IMR-90 (cell line): Measurements from ENCODE around the gene TMEM214. TPM values are rescaled to one million over a fixed set of nuclear protein-coding genes. Genes with fewer than 3 reads are reported as not detected.

Experiments
- ATAC-seq: fragments of 200-7000 bp; cut with Tn5 transposase; 2 replicates; pipeline ENCODE4 v1.9.1; 2020; ENCODE audit warnings: low read depth, mild to moderate bottlenecking, moderate library complexity
- BruUV-seq: library from RNA; stranded (reverse); fragments of 400-500 nt; replicated peaks from 2 replicates; lab custom pipeline; 2021; lab: Mats Ljungman, UMichigan
- CTCF ChIA-PET: fragments of 300-600 bp; formaldehyde crosslinking; extraction: SDS; loops from one replicate; lab custom pipeline; 2021; ENCODE audit warnings: antibody characterized with exemption; lab: Yijun Ruan, JAX
- POLR2A ChIA-PET: fragments of 300-600 bp; sonication (Branson Sonifier 250); formaldehyde crosslinking; loops from one replicate; lab custom pipeline; 2022; ENCODE audit warnings: antibody characterized with exemption; ENCODE audit not compliant: unreplicated experiment; lab: Charles Lee
- DNase-seq: peaks from one replicate; pipeline ENCODE4 v3.0.0; 2013
- H2AFZ ChIP-seq: replicated peaks from 2 replicates; pipeline ENCODE3; 2013; ENCODE audit warnings: low read length, mild to moderate bottlenecking; ENCODE audit not compliant: poor library complexity
- H2AK5ac ChIP-seq: 2 replicates; pipeline ENCODE4 v1.6.1; 2013; ENCODE audit warnings: low read depth, low read length, inconsistent platforms
- H2AK9ac ChIP-seq: replicated peaks from 2 replicates; pipeline ENCODE3; 2013; ENCODE audit warnings: mild to moderate bottlenecking, low read depth, low read length, moderate library complexity; ENCODE audit not compliant: poor library complexity
- H2BK120ac ChIP-seq: 2 replicates; pipeline ENCODE4 v1.6.1; 2013; ENCODE audit warnings: low read depth, low read length, inconsistent platforms
- H2BK15ac ChIP-seq: 3 replicates; pipeline ENCODE4 v1.6.1; 2013; ENCODE audit warnings: low read depth, low read length, inconsistent platforms
- H2BK20ac ChIP-seq: 2 replicates; pipeline ENCODE4 v1.6.1; 2013; ENCODE audit warnings: low read depth, mild to moderate bottlenecking, inconsistent platforms, low read length, moderate library complexity
- H2BK5ac ChIP-seq: 2 replicates; pipeline ENCODE4 v1.6.1; 2013; ENCODE audit warnings: mild to moderate bottlenecking, low read depth, low read length, inconsistent platforms; ENCODE audit not compliant: poor library complexity, severe bottlenecking
- H3K14ac ChIP-seq: replicated peaks from 2 replicates; pipeline ENCODE4 v1.6.1; 2013; ENCODE audit warnings: low read depth, low read length, inconsistent platforms
- H3K18ac ChIP-seq: 2 replicates; pipeline ENCODE4 v1.6.1; 2013; ENCODE audit warnings: low read depth, low read length, control low read depth
- H3K23ac ChIP-seq: 2 replicates; pipeline ENCODE4 v1.6.1; 2013; ENCODE audit warnings: low read depth, low read length, inconsistent platforms
- H3K27ac ChIP-seq: 2 replicates; pipeline ENCODE4 v1.5.1; 2013; ENCODE audit warnings: mild to moderate bottlenecking, control low read depth, low read length; ENCODE audit not compliant: insufficient read depth
- H3K27me3 ChIP-seq: 2 replicates; pipeline ENCODE4 v1.6.1; 2013; ENCODE audit warnings: low read length; ENCODE audit not compliant: control insufficient read depth, insufficient read depth
- H3K36me3 ChIP-seq: 2 replicates; pipeline ENCODE4 v1.6.1; 2013; ENCODE audit warnings: low read length, mixed read lengths; ENCODE audit not compliant: control insufficient read depth, insufficient read depth
- H3K4ac ChIP-seq: 2 replicates; pipeline ENCODE4 v1.6.1; 2013; ENCODE audit warnings: low read depth, low read length, inconsistent platforms
- H3K4me1 ChIP-seq: 2 replicates; pipeline ENCODE4 v1.6.1; 2013; ENCODE audit warnings: low read length, mixed read lengths; ENCODE audit not compliant: control insufficient read depth, insufficient read depth
- H3K4me2 ChIP-seq: 2 replicates; pipeline ENCODE4 v1.6.1; 2013; ENCODE audit warnings: low read depth, mild to moderate bottlenecking, control low read depth, low read length, moderate library complexity
- H3K4me3 ChIP-seq: 2 replicates; pipeline ENCODE4 v1.5.1; 2013; ENCODE audit warnings: low read depth, mild to moderate bottlenecking, control low read depth, low read length, moderate library complexity; ENCODE audit not compliant: insufficient read depth
- H3K56ac ChIP-seq: 2 replicates; pipeline ENCODE4 v1.6.1; 2013; ENCODE audit warnings: low read length, inconsistent platforms; ENCODE audit not compliant: insufficient read depth; ENCODE audit errors: extremely low read depth
- H3K79me1 ChIP-seq, 2 experiments: 2 replicates each; pipeline ENCODE4 v1.6.1; 2013; ENCODE audit warnings: low read length in 2 of 2, inconsistent platforms in 1 of 2, low read depth in 1 of 2
- H3K9ac ChIP-seq: 2 replicates; pipeline ENCODE4 v1.6.1; 2013; ENCODE audit warnings: low read depth, low read length, control low read depth
- H3K9me1 ChIP-seq: 2 replicates; pipeline ENCODE4 v1.6.1; 2013; ENCODE audit warnings: low read length, inconsistent platforms; ENCODE audit not compliant: insufficient read depth
- H3K9me3 ChIP-seq: 2 replicates; pipeline ENCODE4 v1.6.1; 2013; ENCODE audit warnings: low read length; ENCODE audit not compliant: control insufficient read depth, insufficient read depth
- H4K20me1 ChIP-seq: 2 replicates; pipeline ENCODE4 v1.6.1; 2013; ENCODE audit warnings: low read length, inconsistent platforms; ENCODE audit not compliant: insufficient read depth
- H4K5ac ChIP-seq: 2 replicates; pipeline ENCODE4 v1.6.1; 2013; ENCODE audit warnings: mild to moderate bottlenecking, low read depth, low read length, control low read depth
- H4K8ac ChIP-seq, 2 experiments: 2 replicates each; pipeline ENCODE4 v1.6.1; 2013; ENCODE audit warnings: low read depth in 2 of 2, low read length in 2 of 2, control low read depth in 1 of 2, inconsistent platforms in 1 of 2
- H4K91ac ChIP-seq: 2 replicates; pipeline ENCODE4 v1.6.1; 2013; ENCODE audit warnings: low read depth, low read length, inconsistent platforms; ENCODE audit not compliant: insufficient read depth
- CHD1 ChIP-seq: IDR thresholded peaks from 2 replicates; pipeline ENCODE4 v1.6.1; 2012; ENCODE audit warnings: low read depth, low read length, improper control_type of control experiment
- FOS ChIP-seq: fragments of 150-350 bp; IDR thresholded peaks from 2 replicates; pipeline ENCODE4 v1.6.1; 2016; ENCODE audit warnings: low read depth, low read length
- MAZ ChIP-seq: IDR thresholded peaks from 2 replicates; pipeline ENCODE4 v1.6.1; 2012; ENCODE audit warnings: low read depth, mild to moderate bottlenecking, low read length, improper control_type of control experiment, moderate library complexity, borderline replicate concordance
- MXI1 ChIP-seq: IDR thresholded peaks from 2 replicates; pipeline ENCODE4 v1.6.1; 2012; ENCODE audit warnings: low read depth, mild to moderate bottlenecking, low read length, moderate library complexity, borderline replicate concordance
- POLR2A ChIP-seq: IDR thresholded peaks from 2 replicates; pipeline ENCODE4 v1.6.1; 2012; ENCODE audit warnings: mild to moderate bottlenecking, low read depth, low read length
- RCOR1 ChIP-seq: IDR thresholded peaks from 2 replicates; pipeline ENCODE4 v1.6.1; 2012; ENCODE audit warnings: mild to moderate bottlenecking, low read length, improper control_type of control experiment; ENCODE audit not compliant: insufficient replicate concordance
- SMC3 ChIP-seq: fragments of 150-350 bp; IDR thresholded peaks from 2 replicates; pipeline ENCODE4 v1.6.1; 2016; ENCODE audit warnings: low read depth, mild to moderate bottlenecking, antibody characterized with exemption, low read length, moderate library complexity
- WGBS, 2 experiments: methylation state at CpG; one replicate each; pipeline versions ENCODE4 v1.1.5 to v1.1.7; 2013; ENCODE audit warnings: missing lambda C conversion rate in 2 of 2; ENCODE audit not compliant: insufficient read length in 1 of 2; ENCODE audit errors: extremely low coverage in 2 of 2; 5-methylcytosine and 5-hydroxymethylcytosine counted together
- dilution Hi-C: fragments of 300-500 bp; cut with HindIII; formaldehyde crosslinking; loops from one replicate; pipeline ENCODE4 v1.14.3; 2018; ENCODE audit warnings: low sequenced_read_pairs; ENCODE audit not compliant: unreplicated experiment
- in situ Hi-C: fragments of 300-500 bp; cut with MboI; formaldehyde crosslinking; loops from 3 replicates; pipeline ENCODE4 v1.14.3; 2019; ENCODE audit warnings: low sequenced_read_pairs, inconsistent platforms, mixed read lengths
- intact Hi-C: fragments of 100-400 bp; cut with micrococcal nuclease; formaldehyde crosslinking; loops from 2 replicates; pipeline ENCODE4 v1.10.0; 2022
- polyA plus RNA-seq, 3 experiments: library from polyadenylated mRNA; depleted of rRNA; stranded (reverse); fragments of >200 nt; gene quantifications; 2 replicates each; pipeline ENCODE4 v1.2.3, GENCODE V29; 2012; ENCODE audit warnings: low replicate concordance in 1 of 3
- total RNA-seq: library from RNA; depleted of rRNA; stranded (reverse); fragments of >200 nt; gene quantifications from 2 replicates; pipeline ENCODE4 v1.2.3, GENCODE V29; 2012
- TF ChIP-seq, protein P1 (sequence below): conservative IDR thresholded peaks from 2 replicates; pipeline ENCODE4 v1.5.1; 2012; ENCODE audit warnings: mild to moderate bottlenecking, low read depth, low read length, improper control_type of control experiment
- TF ChIP-seq, protein P2 (sequence below): fragments of 150-350 bp; IDR thresholded peaks from 2 replicates; pipeline ENCODE4 v1.6.1; 2017; ENCODE audit warnings: mild to moderate bottlenecking, antibody characterized with exemption, low read length, low read depth

The TMEM214 gene
- total and polyA plus RNA-seq, 2 of the 4 experiments (the other 2 are of a cell fraction) = 32.1 to 121 TPM

DNA sequence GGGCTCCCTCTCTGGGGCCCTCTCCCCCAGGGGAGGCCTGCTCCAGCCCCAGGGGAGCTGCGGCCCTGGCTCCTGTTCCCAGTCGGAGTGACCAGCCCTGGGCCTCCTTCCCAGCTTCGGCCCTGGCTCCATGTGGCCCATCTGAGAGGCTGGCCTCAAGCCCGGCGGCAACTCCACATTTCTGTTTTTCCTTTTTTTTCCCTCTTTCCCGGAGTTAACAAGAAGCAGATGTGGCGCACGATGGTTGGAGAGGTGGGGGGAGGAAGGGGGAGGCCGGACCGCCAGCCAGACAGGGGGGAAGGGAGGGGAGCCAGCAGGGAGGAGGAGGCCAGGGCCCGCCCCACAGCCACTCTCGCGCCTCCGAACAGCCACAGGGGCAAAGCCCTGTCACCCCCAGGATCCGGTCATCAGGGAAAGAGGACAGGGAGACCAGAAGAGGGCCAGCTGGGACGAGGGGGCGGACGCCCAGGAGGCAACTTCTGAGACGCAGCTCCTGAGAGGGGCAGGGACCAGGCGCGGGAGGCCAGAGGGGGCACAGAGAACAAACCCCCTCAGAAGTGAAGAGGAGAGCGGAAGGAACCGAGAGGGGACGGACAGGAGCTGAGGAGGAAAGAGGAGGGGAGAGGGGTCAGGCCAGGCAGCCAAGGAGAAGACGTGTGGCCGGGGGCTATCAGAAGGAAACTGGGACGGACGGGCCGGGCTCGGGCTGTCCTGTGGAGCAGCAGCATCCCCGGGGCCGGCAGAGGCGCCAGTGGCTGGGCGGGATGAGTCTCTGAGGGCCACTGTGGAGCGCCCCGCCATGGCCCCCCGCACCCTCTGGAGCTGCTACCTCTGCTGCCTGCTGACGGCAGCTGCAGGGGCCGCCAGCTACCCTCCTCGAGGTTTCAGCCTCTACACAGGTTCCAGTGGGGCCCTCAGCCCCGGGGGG is 45.8 kb downstream of the TMEM214 start, which contains the start of gene EMILIN1:
TSS of gene EMILIN1 (plus strand) at position 349 of the 928 bp plus-strand sequence. CDS start at position 800, 451 bp downstream.
- POLR2A ChIA-PET = interaction anchor here (0.6 kb wide), 1 partner anchor 45 kb away, joined by 11 read pairs; no protein-coding TSS in a partner anchor
- peak; percentile 80 for ATAC-seq
- H3K79me1 ChIP-seq = peaks cover 3 to 42% of the 10 kb centered on the region in 2 experiments; a peak in 3 of 4 replicates
- H2AK5ac ChIP-seq = peak within 1 kb of the TSS; percentile 100
- peak within 1 kb of the TSS; percentile 97 for H2BK120ac ChIP-seq
- peaks cover 15% of the 10 kb centered on the region; the same call in 1 of the 2 replicates for H3K9me1 ChIP-seq
- H4K8ac ChIP-seq = peak within 1 kb of the TSS; percentile 85 to 98
- DNase-seq = peak; percentile 96
- peak within 1 kb of the TSS; percentile 98 for H3K27ac ChIP-seq
- H3K4ac ChIP-seq = peak within 1 kb of the TSS; percentile 100
- H4K20me1 ChIP-seq = peaks cover 14% of the 10 kb centered on the region
- BruUV-seq = TSS peak; percentile 67
- in situ Hi-C loops (no loop called here), intact Hi-C loops (no loop called here), dilution Hi-C loops (no loop called here)
- no peaks in the 10 kb centered on the region for H3K9me3 ChIP-seq
- H4K91ac ChIP-seq = peak within 1 kb of the TSS; percentile 96
- CTCF ChIA-PET = no interaction called here
- peaks cover 30% of the 10 kb centered on the region for H3K4me1 ChIP-seq
- peak within 1 kb of the TSS; percentile 99 for H3K23ac ChIP-seq
- H2BK5ac ChIP-seq = peak within 1 kb of the TSS; percentile 98
- peaks cover 23% of the 10 kb centered on the region; the same call in 1 of the 2 replicates for H3K36me3 ChIP-seq
- H3K18ac ChIP-seq = peak within 1 kb of the TSS; percentile 93
- TF ChIP-seq MAZ (peak; percentile 96), RCOR1 (no peak), FOS (no peak), POLR2A (peak; percentile 47; the same call in 1 of the 2 replicates), SMC3 (no peak; the same call in 1 of the 2 replicates), MXI1 (peak; percentile 70; the same call in 1 of the 2 replicates), CHD1 (no peak)
- TF ChIP-seq, protein P1, sequence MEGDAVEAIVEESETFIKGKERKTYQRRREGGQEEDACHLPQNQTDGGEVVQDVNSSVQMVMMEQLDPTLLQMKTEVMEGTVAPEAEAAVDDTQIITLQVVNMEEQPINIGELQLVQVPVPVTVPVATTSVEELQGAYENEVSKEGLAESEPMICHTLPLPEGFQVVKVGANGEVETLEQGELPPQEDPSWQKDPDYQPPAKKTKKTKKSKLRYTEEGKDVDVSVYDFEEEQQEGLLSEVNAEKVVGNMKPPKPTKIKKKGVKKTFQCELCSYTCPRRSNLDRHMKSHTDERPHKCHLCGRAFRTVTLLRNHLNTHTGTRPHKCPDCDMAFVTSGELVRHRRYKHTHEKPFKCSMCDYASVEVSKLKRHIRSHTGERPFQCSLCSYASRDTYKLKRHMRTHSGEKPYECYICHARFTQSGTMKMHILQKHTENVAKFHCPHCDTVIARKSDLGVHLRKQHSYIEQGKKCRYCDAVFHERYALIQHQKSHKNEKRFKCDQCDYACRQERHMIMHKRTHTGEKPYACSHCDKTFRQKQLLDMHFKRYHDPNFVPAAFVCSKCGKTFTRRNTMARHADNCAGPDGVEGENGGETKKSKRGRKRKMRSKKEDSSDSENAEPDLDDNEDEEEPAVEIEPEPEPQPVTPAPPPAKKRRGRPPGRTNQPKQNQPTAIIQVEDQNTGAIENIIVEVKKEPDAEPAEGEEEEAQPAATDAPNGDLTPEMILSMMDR = no peak
- TF ChIP-seq, protein P2, sequence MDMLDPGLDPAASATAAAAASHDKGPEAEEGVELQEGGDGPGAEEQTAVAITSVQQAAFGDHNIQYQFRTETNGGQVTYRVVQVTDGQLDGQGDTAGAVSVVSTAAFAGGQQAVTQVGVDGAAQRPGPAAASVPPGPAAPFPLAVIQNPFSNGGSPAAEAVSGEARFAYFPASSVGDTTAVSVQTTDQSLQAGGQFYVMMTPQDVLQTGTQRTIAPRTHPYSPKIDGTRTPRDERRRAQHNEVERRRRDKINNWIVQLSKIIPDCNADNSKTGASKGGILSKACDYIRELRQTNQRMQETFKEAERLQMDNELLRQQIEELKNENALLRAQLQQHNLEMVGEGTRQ = peak; percentile 48
- H2AFZ ChIP-seq = peak within 1 kb of the TSS; percentile 90
- peak within 1 kb of the TSS; percentile 100 for H3K14ac ChIP-seq
- peak within 1 kb of the TSS; percentile 96 for H4K5ac ChIP-seq
- peak within 1 kb of the TSS; percentile 98 for H2BK15ac ChIP-seq
- peak within 1 kb of the TSS; percentile 82 for H3K4me3 ChIP-seq
- peak within 1 kb of the TSS; percentile 98 for H3K4me2 ChIP-seq
- peak within 1 kb of the TSS; percentile 97 for H3K9ac ChIP-seq
- no peaks in the 10 kb centered on the region for H3K27me3 ChIP-seq
- peak within 1 kb of the TSS; percentile 95 for H3K56ac ChIP-seq
- H2BK20ac ChIP-seq = peak within 1 kb of the TSS; percentile 96
- peak within 1 kb of the TSS; percentile 97 for H2AK9ac ChIP-seq
- WGBS, 2 experiments = 1% methylated on average over 18 of the region's 41 CpGs; no CpG with 5 or more reads in 1 of the 2 experiments
